HUDEP-2 (cell line): ENCODE data around the gene METRNL.
"Not testable (repeated sequence)": the region's sequence is repeated elsewhere in the genome, so short reads cannot be mapped to it uniquely, and the experiment has no call there.

Experiments
- DNase-seq, 76 experiments: peaks; one replicate each; lab custom pipeline; 2025; ENCODE audit not compliant: unreplicated experiment in 76 of 76; lab: John Stamatoyannopoulos, UW

Gene METRNL

DNA sequence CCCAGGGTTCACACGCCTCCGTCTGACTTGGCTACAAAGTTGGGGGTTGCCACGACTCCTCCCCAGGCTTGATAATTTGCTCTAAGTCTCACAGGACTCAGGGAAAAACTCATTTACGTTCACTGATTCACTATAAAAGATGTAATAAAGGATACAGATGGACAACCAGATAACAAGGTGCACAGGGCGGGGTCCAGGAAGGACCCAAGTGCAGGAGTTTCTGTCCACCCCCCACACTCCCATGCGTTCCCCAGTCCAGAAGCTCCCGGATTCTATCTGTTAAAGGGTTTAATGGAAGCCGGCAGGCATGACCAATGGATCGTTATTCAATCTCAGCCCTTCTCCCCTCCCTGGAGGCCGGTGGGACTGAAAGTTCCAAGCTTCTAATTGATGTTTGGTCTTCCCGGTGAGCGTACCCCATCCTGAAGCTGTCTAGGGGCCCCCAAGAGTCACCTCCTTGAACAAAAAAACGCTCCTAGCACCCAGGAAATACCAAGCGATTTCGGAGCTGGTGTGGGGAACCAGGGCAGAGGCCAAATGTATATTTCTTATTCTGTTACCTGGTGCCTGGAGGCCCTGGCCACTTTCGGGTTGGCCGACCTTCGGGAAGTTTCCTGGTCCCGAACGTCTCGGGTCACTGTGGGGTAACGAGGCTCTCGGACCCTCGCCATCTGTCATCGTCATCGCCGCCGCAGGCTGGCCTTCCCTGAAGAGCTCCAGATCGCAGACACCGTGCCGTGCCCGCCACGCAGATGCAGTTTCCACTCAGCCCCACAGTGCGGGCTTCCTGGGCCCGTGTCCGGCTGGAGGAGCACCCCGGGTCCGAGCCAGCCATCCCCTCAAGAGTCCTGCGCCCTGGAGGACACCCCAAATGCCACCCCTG, 13.5 kb upstream of the METRNL start:
- no peak for DNase-seq

DNA sequence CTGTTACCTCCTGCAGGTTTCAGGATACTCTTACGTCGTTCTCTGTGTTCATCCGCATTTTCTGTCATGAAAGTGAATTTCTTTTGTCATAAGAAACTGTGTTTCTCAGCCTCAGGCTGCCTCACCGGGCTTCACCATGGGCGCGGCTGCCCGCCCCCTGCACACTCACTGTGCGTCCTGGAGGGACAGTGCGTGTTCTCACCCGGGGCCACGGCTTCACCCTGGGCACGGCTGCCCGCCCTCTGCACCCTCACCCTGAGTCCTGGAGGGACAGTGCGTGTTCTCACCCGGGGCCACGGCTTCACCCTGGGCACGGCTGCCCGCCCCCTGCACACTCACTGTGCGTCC, 12.9 kb upstream of the METRNL start:
- not testable (repeated sequence) for DNase-seq

GRCh38 chr17:83067071-83067717, 12.2 kb upstream of the METRNL start:
- no peak for DNase-seq

DNA sequence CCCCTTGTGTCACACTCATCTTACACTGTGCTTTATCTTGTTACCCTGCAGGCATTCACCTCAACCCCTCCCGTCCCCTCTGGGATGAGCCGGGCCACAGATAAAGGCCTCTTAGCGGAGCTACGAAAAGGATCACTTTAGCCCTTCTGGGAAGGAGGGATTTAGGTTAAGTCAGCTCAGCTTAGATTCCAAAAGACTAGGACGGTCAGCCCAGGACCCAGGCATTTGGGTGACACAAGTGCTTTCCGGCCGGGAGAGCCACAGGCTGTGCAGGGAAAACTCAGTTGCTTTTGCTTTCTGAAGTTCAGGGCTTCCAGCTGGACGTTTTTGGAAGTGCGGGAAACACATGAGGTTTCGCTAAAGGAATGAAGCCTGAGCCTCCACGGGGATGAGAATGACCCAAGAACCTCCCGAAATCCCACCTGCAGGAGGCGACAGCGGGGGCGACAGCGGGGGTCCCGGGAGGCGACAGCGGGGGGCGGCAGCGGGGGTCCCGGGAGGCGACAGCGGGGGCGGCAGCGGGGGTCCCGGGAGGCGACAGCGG, 11.6 kb upstream of the METRNL start:
- no peak for DNase-seq

DNA sequence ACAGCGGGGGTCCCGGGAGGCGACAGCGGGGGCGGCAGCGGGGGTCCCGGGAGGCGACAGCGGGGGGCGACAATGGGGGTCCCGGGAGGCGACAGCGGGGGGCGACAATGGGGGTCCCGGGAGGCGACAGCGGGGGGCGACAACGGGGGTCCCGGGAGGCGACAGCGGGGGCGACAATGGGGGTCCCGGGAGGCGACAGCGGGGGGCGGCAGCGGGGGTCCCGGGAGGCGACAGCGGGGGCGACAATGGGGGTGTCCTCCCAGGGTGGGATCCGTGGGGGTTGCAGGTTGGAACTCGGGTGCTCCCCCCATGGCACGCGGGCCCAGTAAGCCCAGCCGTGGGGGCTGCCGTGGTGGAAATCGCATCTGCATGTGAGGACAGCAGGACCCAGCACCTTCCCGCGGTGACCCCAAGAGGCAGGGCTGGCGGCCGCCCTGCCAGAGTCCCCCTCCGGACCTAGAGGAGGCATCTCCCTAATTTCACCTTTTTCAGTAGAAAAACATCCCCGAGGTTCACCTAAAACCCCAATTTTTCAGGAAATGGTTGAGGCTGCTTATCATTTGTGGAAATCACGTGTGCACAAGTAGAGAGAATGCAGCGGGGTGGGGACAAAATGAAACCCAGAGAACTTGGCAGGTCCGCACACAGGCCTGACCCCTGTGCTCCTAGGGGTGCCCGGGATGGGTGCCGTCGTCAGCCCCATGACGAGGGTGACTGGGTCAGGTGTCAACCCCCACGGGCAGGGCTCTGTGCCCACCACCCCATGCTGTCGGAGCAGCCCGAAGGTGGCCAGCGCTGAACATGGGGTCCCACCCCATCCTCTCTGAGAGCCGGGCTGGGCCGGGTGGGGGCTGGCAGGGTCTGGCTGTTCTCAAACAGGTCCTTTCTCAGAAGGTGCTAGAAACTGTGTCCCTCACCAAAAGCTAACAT, 10.5 kb upstream of the METRNL start:
- no peak for DNase-seq

DNA sequence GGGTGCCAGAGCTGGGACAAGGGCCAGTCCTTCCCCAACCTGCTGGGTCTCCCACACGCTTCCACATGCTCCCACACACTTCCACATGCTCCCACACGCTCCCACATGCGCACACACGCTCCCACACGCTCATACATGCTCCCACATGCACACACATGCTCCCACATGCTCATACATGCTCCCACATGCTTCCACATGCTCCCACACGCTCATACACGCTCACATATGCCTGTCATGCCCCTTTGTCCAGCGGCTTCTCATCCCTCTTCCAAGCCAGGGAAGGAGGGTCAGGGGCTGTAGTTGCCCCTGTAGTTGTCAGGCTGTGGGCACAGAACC, 9.9 kb upstream of the METRNL start:
- DNase-seq = no peak

GRCh38 chr17:83069931-83070742, 9.3 kb upstream of the METRNL start:
- no peak for DNase-seq

DNA sequence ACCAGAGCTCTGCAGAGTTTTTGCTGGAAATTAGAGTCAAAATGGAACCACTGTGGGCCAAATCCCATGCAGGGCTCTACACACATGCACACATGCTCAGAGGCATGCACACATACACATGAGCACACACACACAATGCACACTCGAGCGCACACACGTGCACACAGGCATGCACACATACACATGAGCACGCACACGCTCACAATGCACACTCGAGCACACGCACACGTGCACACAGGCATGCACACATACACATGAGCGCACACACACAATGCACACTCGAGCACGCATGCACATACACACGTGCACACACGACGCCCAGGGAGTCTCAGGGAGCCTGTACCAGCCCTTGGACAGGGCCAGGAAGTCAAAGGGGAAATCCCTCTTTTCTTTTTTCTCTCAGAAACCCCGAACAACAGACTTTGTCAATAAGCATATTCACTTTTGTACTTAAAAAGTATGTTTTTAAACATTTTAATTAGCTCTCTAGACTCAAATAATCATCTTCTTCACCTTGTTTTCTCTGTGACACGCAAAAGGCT, 8.5 kb upstream of the METRNL start:
- no peak for DNase-seq

- DNase-seq = no peak
Measured at GRCh38 chr17:83071365-83071764, 8.0 kb upstream of the METRNL start.

DNA sequence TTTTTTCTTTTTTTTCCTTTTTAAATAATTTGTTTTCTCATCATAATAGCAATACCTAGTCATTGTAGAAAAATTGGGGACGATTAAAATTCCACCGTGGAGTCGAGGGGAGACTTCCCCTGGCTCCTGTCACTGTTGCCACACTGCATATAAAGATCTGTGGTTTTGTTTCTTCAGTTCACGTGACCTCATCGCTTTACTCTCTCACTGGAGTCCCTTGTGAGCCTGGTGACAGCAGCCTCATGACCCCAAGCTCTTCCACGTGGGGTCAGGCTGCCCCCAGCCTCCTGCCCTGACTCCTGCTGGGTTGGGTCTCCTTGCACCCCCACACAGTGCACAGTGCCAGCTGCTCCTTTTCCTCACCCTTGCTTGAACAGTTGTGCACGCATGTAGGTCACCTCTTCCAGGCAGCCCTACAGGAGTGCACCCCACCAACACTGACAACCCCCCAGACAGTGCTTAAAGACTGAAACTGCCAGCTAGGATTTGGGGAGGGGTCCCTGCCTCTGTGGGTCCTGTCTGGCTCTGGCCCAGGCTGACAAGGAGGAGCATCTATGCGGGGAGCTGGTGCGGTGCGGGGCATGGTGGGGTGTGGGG, 7.3 kb upstream of the METRNL start:
- DNase-seq = peak in 3 of 76 experiments; percentile 15 to 28 (median 21)

DNA sequence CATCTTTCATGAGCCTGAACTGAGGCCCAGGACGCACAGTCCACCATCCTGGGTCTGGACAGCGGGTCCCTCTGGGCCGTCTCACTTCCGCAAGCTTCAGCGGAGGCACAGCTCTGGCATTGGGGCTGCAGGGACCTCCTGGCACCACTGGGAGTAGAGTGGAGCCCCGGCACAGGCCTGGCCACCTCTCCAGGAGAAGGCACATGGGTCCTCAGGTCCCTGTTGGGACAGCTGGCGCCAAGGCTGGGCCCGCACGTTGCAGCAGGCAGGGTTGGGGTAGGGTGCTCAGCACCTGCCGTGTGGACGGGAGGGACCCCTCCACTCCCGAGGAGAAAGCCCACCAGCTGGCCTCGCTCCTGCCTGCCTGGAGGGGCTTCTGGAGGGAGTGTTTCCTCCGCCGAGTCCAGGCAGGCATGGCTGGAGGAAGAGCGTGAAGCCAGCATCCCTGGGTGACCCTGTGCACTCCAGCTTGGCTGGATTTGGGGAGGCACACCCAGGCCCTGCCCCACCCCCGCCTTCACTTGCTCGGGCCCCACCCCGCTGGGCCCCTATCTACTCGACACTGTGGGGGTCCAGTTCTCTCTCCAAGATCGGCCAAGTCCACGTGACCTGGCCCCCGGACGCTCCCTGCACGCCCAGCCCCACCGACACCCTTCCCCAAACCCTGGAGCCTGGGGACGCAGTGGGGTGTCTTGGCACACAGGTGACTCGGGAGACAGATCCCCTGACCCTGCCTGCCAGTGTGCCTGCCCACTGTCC, 6.6 kb upstream of the METRNL start:
- peak in 25 of 76 experiments; percentile 5 to 81 (median 48) for DNase-seq

DNA sequence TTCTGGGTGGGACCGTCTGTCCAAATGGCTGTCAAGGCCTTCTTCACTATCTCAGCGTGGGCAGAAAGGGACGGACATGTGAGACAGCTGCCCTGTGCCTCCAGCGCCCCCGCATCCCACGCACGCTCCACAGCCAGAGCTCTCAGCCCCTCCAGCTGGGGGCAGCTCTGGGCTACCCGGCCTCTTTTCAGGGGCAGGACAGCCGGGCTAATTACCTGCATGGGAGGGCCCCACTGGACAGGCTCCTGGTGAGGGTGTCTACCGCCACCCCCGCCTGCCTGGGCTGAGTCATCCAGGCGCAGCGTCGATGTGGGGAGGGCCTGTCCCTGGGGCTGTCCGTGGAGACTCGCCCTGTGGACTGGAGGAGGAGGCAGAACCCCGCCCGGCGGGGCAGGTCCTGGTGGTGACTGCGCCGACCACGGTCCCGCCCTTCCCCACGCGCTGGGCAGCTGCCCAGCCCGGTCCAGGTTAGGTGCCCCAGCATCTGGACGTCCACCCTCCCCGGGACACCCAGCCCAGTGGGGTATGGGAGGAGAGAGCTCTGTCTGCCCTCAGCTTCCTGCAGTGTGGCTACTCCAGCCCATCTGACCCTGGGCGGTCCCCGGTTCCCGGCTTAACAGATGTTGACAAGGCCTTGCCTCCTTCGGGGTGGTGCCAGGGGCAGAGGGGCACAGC, 5.9 kb upstream of the METRNL start:
- peak in 70 of 76 experiments; percentile 11 to 90 (median 69) for DNase-seq

DNA sequence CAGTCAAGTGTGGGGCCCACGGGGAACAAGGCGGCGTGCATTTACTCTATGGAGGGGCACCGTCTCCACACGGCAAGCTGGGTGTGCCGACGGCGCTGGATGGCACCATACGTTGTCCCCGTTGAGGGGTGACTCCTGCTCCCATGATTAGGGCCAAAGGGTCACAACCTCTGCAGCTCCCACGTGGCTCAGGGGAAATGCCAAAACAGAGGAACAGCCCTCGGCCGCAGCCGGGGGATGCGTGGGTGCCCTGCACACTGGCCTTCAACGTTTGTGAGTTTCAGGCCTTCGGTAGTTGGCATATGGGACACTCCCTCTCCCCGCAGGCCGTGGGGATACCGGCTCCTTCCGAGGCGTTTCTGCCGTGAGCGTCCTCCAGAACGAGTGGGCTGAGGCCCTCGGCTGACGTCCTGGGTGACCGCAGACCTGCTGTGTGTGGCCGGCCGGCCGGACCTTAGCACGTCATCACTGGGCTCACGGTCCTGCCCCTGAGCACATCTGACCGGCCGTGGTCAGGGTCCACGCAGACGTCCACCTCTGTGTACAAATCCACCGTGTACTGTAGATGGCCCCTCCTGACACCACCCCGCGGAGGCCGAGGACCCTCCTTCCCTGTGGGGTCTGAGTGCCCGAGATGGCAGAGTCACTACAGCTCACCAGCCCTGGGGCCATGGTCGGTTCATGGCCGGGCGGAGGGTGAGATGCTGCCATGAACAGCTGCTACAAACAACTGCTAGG, 4.8 kb upstream of the METRNL start:
- no peak for DNase-seq

DNA sequence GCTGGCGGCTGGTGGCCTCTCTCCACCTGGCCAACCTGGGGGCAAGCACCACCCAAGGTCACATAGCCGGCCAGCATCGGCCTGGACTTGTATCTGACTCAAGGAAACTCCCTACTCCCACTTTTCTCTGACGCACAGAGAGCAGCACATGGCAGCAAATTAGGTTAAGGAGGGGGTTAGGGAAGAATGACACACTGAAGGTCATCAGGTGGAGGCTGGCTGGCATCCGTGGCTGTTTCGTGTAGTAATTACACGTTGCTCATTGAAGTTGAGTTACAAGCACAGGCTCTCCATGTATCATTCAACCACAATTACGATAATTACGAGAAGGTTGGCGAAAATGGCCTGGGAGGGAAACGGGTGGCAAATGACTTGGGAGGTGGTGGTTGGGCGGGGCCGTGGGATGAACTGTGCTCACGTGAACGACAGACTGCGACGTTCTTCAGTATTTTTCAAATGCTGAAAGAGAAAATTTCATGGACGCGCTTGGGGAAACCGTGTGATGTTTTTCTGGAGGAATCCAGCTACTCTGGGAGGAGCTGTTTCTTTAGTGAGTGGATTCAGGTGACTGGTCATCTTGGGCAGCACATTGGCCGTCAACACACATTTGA, 4.0 kb upstream of the METRNL start:
- DNase-seq = no peak

- DNase-seq = peak in 5 of 76 experiments; percentile 16 to 27 (median 17)
Measured at GRCh38 chr17:83076938-83077337, 2.5 kb upstream of the METRNL start.

GRCh38 chr17:83077411-83077810, 2.0 kb upstream of the METRNL start:
- no peak for DNase-seq

DNA sequence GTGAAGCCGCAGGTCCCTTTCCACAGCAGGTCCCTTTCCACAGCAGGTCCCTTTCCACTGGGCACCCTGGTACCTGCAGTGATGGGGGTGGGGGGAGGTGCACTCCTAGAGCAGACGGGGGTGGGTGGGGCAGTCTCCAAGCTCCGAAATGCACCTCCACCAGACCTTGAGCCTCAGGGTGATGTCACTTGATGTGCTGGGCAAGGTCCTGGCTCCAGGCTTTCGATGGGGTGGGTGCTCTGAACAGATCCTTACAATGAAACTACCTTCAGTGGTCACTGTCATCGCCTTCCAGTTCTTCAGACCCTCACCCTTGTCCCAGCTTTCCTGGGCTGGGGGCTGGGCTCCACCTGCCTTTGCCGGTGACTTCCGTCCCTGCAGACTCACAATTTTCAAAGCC, 1.5 kb upstream of the METRNL start:
- no peak for DNase-seq
